H1 (cell line): ENCODE results near the gene CMTM3. TPM values are rescaled to one million over a fixed set of nuclear protein-coding genes. Genes with fewer than 3 reads are reported as not detected.

ENCODE experiments used
- CBX5 ChIP-seq: fragments of 300-800, 300-1000 bp; sonication (generic); IDR thresholded peaks from 2 replicates; pipeline ENCODE4 v1.7.1; 2016; ENCODE audit warnings: antibody characterized with exemption, low read length, low read depth
- CREB1 ChIP-seq: IDR thresholded peaks from 2 replicates; pipeline ENCODE4 v1.6.1; 2012; ENCODE audit warnings: inconsistent platforms
- CTCF ChIP-seq, 3 experiments: IDR thresholded peaks; 1 replicate in 2 of 3; 2 replicates in 1 of 3; pipeline versions ENCODE4 v1.5.1 to v1.6.1; 2011; ENCODE audit warnings: low read length in 3 of 3, mild to moderate bottlenecking in 3 of 3, inconsistent platforms in 2 of 3, low read depth in 1 of 3, moderate library complexity in 1 of 3; ENCODE audit not compliant: insufficient read depth in 1 of 3; ENCODE audit errors: control extremely low read depth in 1 of 3
- EZH2 ChIP-seq: fragments of 200-600 bp; sonication (generic); IDR thresholded peaks from 2 replicates; pipeline ENCODE4 v1.7.1; 2012; ENCODE audit warnings: low read depth, mild to moderate bottlenecking, moderate library complexity, low read length, inconsistent platforms; ENCODE audit not compliant: severe bottlenecking
- KDM4A ChIP-seq: IDR thresholded peaks from one replicate; pipeline ENCODE4 v1.7.1; 2012; ENCODE audit warnings: low read depth, mild to moderate bottlenecking, moderate library complexity, low read length, inconsistent platforms; ENCODE audit not compliant: severe bottlenecking
- NANOG ChIP-seq: IDR thresholded peaks from 2 replicates; pipeline ENCODE4 v1.6.1; 2011; ENCODE audit warnings: low read length, low read depth, mild to moderate bottlenecking, inconsistent platforms; ENCODE audit not compliant: insufficient read depth, poor library complexity, severe bottlenecking
- SIN3A ChIP-seq, 2 experiments: IDR thresholded peaks in 1 of 2; conservative IDR thresholded peaks in 1 of 2; 2 replicates each; pipeline ENCODE4 v1.6.1; 2011 to 2012; ENCODE audit warnings: low read length in 2 of 2, improper control_type of control experiment in 1 of 2, low read depth in 1 of 2, mild to moderate bottlenecking in 1 of 2
- polyA plus RNA-seq, 7 experiments: library from polyadenylated mRNA; depleted of rRNA in 3 of 7; stranded (reverse) in 5 of 7; unstranded in 2 of 7; fragments of >200 nt in 5 of 7; fragments of 200-250 nt in 2 of 7; gene quantifications; 1 replicate in 5 of 7; 2 replicates in 1 of 7; 4 replicates in 1 of 7; pipeline versions ENCODE4 v1.2.1 to v1.2.3, GENCODE V29; 2011 to 2013; ENCODE audit warnings: missing spikeins in 2 of 7, mixed read lengths in 2 of 7
- total RNA-seq: library from RNA; stranded (reverse); fragmentation: NEBNext Ultra II Directional; extraction: Animal tissue kit (Norgen Biotek cat#: 25700); gene quantifications from 2 replicates; pipeline ENCODE4 v1.2.1, GENCODE V29; 2021

The CMTM3 gene
- total and polyA plus RNA-seq, 2 of the 8 experiments (the other 6 are each of a cell fraction or from before 2014, with no cell fraction given), result 24.7 to 24.8 TPM

- TF ChIP-seq CTCF (IDR thresholded peaks at IDR 0.05; ENCODE audit: control extremely low read depth in 1 of 3, insufficient read depth in 1 of 3, low read depth in 1 of 3, low read length in 3 of 3), result no peak
- no peak for TF ChIP-seq CBX5
- TF ChIP-seq CREB1, result no peak
- no peak for TF ChIP-seq SIN3A (conservative IDR thresholded peaks at IDR 0.05 in 1 of 2, IDR thresholded peaks at IDR 0.05 in 1 of 2; ENCODE audit: low read depth in 1 of 2, low read length in 2 of 2)
- TF ChIP-seq KDM4A, result no peak
- TF ChIP-seq NANOG, result no peak
- TF ChIP-seq EZH2, result no peak
These were observed 44.7 kb downstream of the CMTM3 start (continued) for GRCh38 chr16:66649167-66649566.
